ENCODE results near the gene TLCD1. TPM values are rescaled to one million over a fixed set of nuclear protein-coding genes. Genes with fewer than 3 reads are reported as not detected.

The TLCD1 gene
- total RNA-seq, 1 donor from 2014 or later, result 2.4 TPM

DNA sequence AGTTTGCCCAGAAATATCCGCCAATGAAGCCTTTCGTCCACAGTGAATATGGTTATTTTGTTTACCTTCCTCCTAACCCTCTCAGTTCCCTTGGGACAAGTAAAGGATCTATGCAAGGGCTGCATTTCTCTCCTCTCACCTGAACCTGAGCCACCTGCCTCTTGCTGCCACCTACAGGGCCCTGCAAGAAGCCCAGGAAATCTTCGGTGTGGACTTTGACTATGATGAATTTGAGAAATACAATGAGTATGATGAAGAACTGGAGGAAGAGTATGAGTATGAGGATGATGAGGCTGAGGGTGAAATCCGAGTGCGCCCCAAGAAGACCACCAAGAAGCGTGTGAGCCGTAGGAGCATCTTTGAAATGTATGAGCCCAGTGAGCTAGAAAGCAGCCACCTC lies 50.1 kb downstream of the TLCD1 start:
- DNase-seq (ENCODE audit: low spot score), result no peak

DNA sequence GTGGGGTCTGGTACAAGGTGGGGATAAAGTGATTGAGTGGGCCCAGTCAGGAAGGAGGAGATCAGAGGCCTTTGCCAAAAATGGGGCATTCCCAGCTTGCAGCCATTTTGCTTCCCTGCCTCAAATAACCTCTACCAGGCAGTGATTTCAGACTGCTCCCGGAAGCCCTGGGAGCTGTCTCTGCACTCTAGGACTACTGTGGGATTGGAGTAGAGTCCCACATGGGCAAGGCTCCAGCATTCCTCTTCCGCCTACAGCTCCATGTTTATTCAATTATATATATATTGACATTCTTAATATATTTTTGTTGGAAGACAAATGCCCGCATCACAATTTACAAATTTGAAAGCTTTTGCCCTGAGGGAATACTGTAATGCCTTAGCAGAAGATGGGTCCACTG lies 50.5 kb downstream of the TLCD1 start:
- H3K4me3 Mint-ChIP-seq (ENCODE audit: unreplicated experiment), result peak overlapping the region; percentile 56
- H3K4me1 Mint-ChIP-seq (ENCODE audit: unreplicated experiment), result peaks cover 31% of the 10 kb centered on the region
- H3K27ac Mint-ChIP-seq (ENCODE audit: unreplicated experiment), result peak overlapping the region; percentile 84
- TF ChIP-seq, protein P1, sequence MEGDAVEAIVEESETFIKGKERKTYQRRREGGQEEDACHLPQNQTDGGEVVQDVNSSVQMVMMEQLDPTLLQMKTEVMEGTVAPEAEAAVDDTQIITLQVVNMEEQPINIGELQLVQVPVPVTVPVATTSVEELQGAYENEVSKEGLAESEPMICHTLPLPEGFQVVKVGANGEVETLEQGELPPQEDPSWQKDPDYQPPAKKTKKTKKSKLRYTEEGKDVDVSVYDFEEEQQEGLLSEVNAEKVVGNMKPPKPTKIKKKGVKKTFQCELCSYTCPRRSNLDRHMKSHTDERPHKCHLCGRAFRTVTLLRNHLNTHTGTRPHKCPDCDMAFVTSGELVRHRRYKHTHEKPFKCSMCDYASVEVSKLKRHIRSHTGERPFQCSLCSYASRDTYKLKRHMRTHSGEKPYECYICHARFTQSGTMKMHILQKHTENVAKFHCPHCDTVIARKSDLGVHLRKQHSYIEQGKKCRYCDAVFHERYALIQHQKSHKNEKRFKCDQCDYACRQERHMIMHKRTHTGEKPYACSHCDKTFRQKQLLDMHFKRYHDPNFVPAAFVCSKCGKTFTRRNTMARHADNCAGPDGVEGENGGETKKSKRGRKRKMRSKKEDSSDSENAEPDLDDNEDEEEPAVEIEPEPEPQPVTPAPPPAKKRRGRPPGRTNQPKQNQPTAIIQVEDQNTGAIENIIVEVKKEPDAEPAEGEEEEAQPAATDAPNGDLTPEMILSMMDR (IDR thresholded peaks at IDR 0.05; ENCODE audit: unreplicated experiment), result no peak
- no peaks in the 10 kb centered on the region for H3K9me3 Mint-ChIP-seq (ENCODE audit: unreplicated experiment)
- peaks cover 10% of the 10 kb centered on the region for H3K27me3 Mint-ChIP-seq (ENCODE audit: unreplicated experiment)
- peaks cover 53% of the 10 kb centered on the region for H3K36me3 Mint-ChIP-seq (ENCODE audit: low read depth, unreplicated experiment)
- no peak for DNase-seq (ENCODE audit: low spot score)

More for the DNA sequence above, 50.1 kb downstream of the TLCD1 start:
- TF ChIP-seq, protein P1 (IDR thresholded peaks at IDR 0.05; ENCODE audit: unreplicated experiment), result no peak
- Mint-ChIP-seq H3K4me1 (ENCODE audit: unreplicated experiment) (peaks cover 31% of the 10 kb centered on the region), H3K27me3 (ENCODE audit: unreplicated experiment) (peaks cover 10% of the 10 kb centered on the region), H3K9me3 (ENCODE audit: unreplicated experiment) (no peaks in the 10 kb centered on the region), H3K36me3 (ENCODE audit: low read depth, unreplicated experiment) (peaks cover 55% of the 10 kb centered on the region), H3K27ac (ENCODE audit: unreplicated experiment) (peak overlapping the region; percentile 19), H3K4me3 (ENCODE audit: unreplicated experiment) (peak overlapping the region; percentile 15)

Other genes starting within 250 kb of the TLCD1 start
- not detected for gene FOXN1, start 219.9 kb downstream of the TLCD1 start, total RNA-seq (ENCODE audit: unreplicated experiment)
- 47.2 TPM for gene UNC119, start 173.6 kb downstream of the TLCD1 start, total RNA-seq (ENCODE audit: unreplicated experiment)
- 53.6 TPM for gene PIGS, start 154.7 kb downstream of the TLCD1 start, total RNA-seq (ENCODE audit: unreplicated experiment)
- 18.3 TPM for gene ALDOC, start 149.3 kb downstream of the TLCD1 start, total RNA-seq (ENCODE audit: unreplicated experiment)
- 28.5 TPM for gene SPAG5, start 127.2 kb downstream of the TLCD1 start, total RNA-seq (ENCODE audit: unreplicated experiment)
- gene RSKR, start 112.0 kb downstream of the TLCD1 start, total RNA-seq (ENCODE audit: unreplicated experiment), result 25.1 TPM
- gene BLTP2, start 81.1 kb downstream of the TLCD1 start, total RNA-seq (ENCODE audit: unreplicated experiment), result 203 TPM
- 52.8 TPM for gene SDF2, start 64.3 kb downstream of the TLCD1 start, total RNA-seq (ENCODE audit: unreplicated experiment)
- gene SUPT6H, start 64.0 kb downstream of the TLCD1 start, total RNA-seq (ENCODE audit: unreplicated experiment), result 87.4 TPM
- gene PROCA1, start 14.3 kb downstream of the TLCD1 start, total RNA-seq (ENCODE audit: unreplicated experiment), result 12.0 TPM
- gene RAB34, start 8.4 kb downstream of the TLCD1 start, total RNA-seq (ENCODE audit: unreplicated experiment), result 72.0 TPM
- gene RPL23A, start 6.2 kb downstream of the TLCD1 start, total RNA-seq (ENCODE audit: unreplicated experiment), result 1,525 TPM
- gene NEK8, start 2.6 kb upstream of the TLCD1 start, total RNA-seq (ENCODE audit: unreplicated experiment), result 6.7 TPM
- 166 TPM for gene TRAF4, start 17.8 kb upstream of the TLCD1 start, total RNA-seq (ENCODE audit: unreplicated experiment)
- gene FAM222B, start 116.6 kb upstream of the TLCD1 start, total RNA-seq (ENCODE audit: unreplicated experiment), result 69.9 TPM
- gene ERAL1, start 128.8 kb upstream of the TLCD1 start, total RNA-seq (ENCODE audit: unreplicated experiment), result 61.1 TPM
- gene FLOT2, start 171.5 kb upstream of the TLCD1 start, total RNA-seq (ENCODE audit: unreplicated experiment), result 156 TPM
- gene DHRS13, start 176.8 kb upstream of the TLCD1 start, total RNA-seq (ENCODE audit: unreplicated experiment), result 8.2 TPM
- 56.1 TPM for gene PHF12, start 225.3 kb upstream of the TLCD1 start, total RNA-seq (ENCODE audit: unreplicated experiment)

Data from endothelial cell (in vitro differentiated cells).